ENCODE data around the gene GNG3.
"Not testable (repeated sequence)": the region's sequence is repeated elsewhere in the genome, so short reads cannot be mapped to it uniquely, and the experiment has no call there.

The GNG3 gene

GRCh38 chr11:62688491-62688890, 19.0 kb upstream of the GNG3 start:
- DNase-seq = no peak

DNA sequence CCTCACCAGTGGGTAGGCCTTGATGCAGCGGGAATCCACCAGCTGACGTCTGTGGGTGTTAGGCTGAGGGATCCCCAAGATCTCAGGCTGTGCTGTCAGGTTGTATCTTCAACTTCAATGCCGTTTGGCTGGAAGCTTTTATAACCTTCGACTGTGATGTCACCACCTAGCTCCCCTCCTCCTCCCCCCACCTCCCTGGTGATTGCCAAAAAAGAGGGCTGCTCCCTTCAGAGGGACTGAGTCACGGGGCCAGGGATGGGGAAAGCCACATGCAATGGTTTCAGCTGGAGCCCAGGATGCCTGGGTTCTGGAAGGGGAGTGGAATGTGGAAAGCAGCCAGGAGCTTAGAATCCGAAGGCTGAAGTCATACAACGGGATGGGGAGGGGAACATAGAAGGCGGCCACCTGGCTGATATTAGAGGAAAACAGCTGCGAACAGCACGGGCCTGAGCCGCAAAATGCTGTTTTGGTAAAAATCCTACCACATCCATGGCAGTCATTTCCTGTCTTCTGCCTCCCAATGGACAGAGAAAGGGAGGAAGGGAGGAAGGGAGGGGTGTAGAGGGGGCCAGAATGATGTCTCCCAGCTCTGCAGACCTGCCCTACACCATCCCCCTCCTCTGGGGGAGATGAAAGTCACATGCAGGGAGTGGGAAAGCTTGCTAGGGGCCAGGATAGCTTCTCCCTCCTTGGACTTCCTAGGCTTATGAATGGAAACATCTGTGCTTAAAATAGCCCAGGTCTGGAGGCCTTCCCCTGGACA, 17.9 kb upstream of the GNG3 start, which contains the start of gene LRRN4CL:
Gene LRRN4CL, minus strand, starts transcription at position 110 of the 763 bp plus-strand sequence. CDS start 1,022 bp downstream, outside the sequence.
- no peak for DNase-seq

DNA sequence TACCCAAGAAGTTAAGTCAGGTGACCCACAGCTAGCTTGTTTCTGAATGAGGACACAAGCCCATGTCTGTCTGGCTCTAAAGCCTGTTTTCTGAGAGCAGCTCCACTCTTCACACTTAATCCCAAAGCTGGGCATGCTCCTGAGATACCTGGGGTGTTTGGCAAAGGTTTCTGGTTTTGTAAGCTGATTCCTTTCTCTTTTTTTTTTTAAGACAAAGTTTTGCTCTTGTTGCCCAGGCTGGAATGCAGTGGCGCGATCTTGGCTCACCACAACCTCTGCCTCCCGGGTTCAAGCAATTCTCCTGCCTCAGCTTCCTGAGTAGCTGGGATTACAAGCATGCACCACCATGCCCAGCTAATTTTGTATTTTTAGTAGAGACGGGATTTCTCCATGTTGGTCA, 13.9 kb upstream of the GNG3 start:
- DNase-seq = not testable (repeated sequence)

GRCh38 chr11:62694455-62695167, 12.9 kb upstream of the GNG3 start:
- DNase-seq = peak; percentile 79

DNA sequence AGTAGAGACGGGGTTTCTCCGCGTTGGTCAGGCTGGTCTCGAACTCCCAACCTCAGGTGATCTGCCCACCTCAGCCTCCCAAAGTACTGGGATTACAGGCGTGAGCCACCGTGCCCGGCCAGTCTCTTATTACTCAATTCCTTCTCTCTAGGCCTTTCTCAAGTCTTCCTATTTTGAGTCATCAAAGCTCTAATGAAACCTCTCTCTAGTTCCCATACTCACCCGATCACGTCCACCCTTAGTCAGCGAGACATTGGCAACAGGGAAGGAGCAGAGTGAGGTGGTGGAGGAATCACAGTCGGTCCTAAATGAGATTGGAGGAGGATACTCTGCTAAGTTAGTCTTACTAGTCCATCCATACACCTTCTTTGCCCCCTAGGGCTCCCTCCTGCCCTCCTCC, 5.2 kb upstream of the GNG3 start:
- peak; percentile 70 for DNase-seq

- DNase-seq = not testable (repeated sequence)
Observed at GRCh38 chr11:62703921-62704320, 3.6 kb upstream of the GNG3 start.

DNA sequence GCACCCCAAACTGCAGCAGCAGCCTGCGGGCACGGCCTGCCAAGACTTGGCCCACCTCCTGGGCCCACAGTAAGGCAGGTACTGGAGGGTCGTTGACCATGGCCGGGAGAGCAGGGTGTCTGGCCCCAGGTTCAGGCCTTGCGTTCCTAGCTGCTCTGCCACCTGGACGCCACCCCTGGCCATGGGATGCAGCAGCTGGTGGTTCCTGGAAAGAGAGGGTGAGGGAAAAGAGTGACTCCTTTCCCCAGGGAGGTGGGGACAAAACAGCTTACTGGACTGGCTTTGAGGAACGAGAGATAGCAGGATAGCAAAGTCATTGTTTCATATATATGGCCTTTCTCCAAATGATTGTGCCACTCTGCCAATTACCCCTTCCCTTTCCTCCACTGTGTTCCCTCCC, 2.1 kb upstream of the GNG3 start:
- no peak for DNase-seq

GRCh38 chr11:62705880-62706849, 1.3 kb upstream of the GNG3 start:
- DNase-seq = peak; percentile 97

DNA sequence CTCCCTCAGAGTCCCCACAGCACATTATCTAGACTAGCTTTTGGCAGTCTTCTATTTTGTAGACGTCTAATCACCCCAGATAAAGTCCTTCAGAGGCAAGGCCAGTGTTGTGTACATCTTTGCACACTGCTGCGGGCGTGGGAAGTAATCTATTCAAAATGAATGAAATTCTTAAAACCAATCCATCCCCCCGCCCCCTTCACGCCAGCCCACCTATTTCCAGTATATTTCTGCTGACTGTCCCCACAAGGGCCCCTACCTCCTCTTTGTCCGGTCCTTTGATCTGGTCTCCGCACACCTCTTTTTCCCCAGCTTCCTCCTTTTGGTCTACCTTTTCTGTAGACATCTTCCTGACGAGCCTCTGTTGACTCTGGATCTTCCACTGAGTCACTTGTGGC, 627 bp upstream of the GNG3 start:
- DNase-seq = no peak

GRCh38 chr11:62708392-62708791, 916 bp downstream of the GNG3 start:
- no peak for DNase-seq

- DNase-seq = peak; percentile 43
Observed at GRCh38 chr11:62708793-62709192, 1.3 kb downstream of the GNG3 start.

DNA sequence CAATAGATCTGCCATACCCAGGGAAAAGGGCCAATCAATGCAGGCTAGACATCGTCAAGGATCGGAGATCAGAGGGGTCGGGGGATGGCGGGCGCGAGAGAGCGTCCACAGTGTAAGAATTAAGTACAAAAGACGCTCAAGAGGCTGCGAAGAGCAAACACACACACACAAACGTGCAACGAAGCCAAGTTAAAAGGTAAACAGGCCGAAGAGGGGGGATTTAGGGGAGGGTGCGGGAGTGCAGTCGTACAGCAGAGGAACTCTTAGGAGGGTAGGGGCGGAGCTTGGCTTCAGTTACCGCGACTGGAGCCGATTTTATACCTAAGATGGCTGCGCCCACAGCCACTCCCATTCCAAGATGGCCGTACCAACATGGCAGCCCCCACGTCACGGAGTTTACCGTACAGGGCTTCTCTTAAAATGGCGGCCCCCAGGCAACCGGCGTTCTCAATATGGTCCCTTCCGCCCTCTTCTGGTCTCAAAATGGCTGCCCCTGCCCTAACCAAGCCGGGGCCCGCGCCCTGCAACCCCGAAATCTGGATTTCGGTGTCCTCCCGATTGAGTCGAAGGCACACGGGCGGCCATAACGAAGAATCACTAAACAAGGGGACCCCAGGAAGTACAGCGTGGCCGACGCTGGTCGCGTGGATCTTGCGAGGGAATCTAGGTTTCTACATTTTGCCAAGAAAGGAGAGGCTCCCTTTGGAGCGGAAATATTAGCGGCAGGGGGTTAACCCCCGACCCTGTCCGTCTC, 1.9 kb downstream of the GNG3 start:
- DNase-seq = peak; percentile 98

DNA sequence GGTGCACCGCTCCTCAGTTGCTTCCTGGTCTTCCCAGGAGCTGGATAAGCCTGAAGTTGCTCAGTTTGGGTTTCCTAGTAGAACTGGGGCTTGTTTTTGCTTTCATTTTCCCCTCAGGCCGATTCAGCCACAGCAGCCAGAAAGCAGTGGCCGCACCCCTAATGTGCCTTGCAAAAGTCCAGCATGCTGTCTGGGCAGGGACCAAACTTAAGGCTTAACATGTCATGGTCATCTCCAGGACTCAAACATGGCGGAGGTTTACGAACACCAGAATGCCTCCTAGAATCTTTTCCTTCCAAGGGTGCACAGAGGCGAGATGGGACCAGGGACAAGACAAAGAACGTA, 2.5 kb downstream of the GNG3 start:
- no peak for DNase-seq

DNA sequence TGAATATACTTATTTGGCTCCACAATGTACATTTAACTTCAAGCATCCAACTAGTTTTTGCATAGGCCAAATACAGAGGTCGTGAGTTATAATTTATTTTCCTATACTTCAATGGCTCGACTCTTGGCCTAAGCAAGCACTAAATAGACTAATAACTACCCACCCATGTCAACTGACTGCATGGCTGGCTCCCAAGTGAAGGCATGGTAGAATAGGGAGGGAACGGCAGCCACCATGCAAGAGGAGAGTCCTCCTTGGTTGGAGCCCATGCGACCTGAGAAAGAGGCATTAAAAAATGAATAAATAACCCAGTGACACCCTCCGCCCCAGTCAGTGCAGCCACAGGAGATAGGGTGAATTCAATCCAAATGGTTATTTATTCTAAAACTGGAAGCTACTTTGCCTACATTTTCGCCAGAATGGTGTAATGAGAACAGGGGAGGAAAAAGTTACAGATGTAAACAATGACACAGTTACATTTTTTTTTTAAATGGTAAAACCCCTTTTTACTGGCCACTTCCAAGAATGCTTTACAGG, 4.9 kb downstream of the GNG3 start:
- DNase-seq = no peak

DNA sequence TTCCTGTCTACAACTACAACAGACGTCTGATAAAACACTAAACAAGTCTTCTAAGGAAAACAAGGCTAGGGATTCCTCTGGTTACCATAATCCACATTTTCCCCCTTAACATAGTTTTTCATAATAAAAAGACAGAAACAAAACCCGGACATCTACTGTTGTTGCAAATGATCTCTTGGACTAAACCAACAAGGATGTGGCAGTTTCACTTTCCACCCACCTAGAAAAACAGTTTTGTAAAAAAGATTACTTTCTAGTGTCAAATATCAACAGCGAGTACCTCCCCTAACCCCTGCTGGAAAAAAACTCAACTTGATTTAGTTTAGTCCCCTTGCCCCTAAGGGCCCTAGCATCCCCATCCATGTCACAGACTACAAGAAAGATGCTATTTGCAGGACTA, 5.4 kb downstream of the GNG3 start:
- no peak for DNase-seq

GRCh38 chr11:62713343-62713742, 5.9 kb downstream of the GNG3 start:
- DNase-seq = no peak

- DNase-seq = no peak
Observed at GRCh38 chr11:62715150-62716130, 8.0 kb downstream of the GNG3 start.

DNA sequence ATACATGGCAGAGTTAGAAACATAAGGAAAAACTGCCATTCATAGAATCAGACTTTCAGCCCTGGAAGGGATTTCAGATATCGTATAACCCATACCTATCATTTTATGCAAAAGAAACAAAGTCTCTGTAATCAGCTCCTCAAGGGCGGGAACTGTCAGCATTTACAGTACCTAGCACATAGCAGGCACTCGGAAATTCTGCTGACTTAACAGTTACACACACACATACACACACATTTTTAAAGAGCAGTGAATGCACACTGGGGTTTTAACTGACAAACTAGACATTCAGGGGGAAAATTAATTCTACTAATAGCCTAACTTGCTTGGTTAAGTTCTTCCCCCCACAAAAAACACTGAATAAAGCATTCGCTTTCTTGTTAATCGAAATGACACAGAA, 8.7 kb downstream of the GNG3 start:
- DNase-seq = no peak

DNA sequence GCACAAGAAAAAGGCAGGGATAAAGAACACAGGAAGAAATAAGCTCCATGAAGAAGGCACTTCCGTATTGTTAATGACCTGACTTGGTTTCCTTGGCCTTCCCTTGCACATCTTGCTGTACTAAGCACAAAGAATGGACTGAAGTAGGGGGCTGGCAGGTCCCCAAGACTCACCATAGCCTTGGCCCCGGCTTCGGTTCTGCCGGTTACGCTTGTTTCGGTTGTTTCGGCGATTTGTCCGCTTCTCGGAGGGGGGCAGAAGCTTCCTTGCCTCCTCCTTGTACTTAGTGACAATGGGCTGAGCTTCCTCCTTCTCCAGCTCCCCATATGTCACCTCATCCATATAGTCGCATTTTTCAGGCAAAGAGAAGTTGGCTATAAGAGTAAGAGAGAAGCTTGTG, 9.3 kb downstream of the GNG3 start:
- no peak for DNase-seq

- peak; percentile 40 for DNase-seq
Observed at GRCh38 chr11:62719302-62719978, 12.0 kb downstream of the GNG3 start.
